H1 (cell line): Measurements from ENCODE around the gene ULK3. TPM values are rescaled to one million over a fixed set of nuclear protein-coding genes. Genes with fewer than 3 reads are reported as not detected.

Source experiments
- POLR2A ChIP-seq, 2 experiments: IDR thresholded peaks; 1 replicate in 1 of 2; 2 replicates in 1 of 2; pipeline ENCODE4 v1.6.1; 2011; ENCODE audit warnings: low read depth in 2 of 2, low read length in 2 of 2, mild to moderate bottlenecking in 2 of 2; ENCODE audit errors: control extremely low read depth in 1 of 2
- SIX5 ChIP-seq: IDR thresholded peaks from 2 replicates; pipeline ENCODE4 v1.6.1; 2011; ENCODE audit warnings: mild to moderate bottlenecking, low read depth, low read length
- TCF12 ChIP-seq: IDR thresholded peaks from 2 replicates; pipeline ENCODE4 v1.6.1; 2011; ENCODE audit warnings: low read depth, mild to moderate bottlenecking, low read length
- polyA plus RNA-seq, 7 experiments: library from polyadenylated mRNA; depleted of rRNA in 3 of 7; stranded (reverse) in 5 of 7; unstranded in 2 of 7; fragments of >200 nt in 5 of 7; fragments of 200-250 nt in 2 of 7; gene quantifications; 1 replicate in 5 of 7; 2 replicates in 1 of 7; 4 replicates in 1 of 7; pipeline versions ENCODE4 v1.2.1 to v1.2.3, GENCODE V29; 2011 to 2013; ENCODE audit warnings: missing spikeins in 2 of 7, mixed read lengths in 2 of 7
- total RNA-seq: library from RNA; stranded (reverse); fragmentation: NEBNext Ultra II Directional; extraction: Animal tissue kit (Norgen Biotek cat#: 25700); gene quantifications from 2 replicates; pipeline ENCODE4 v1.2.1, GENCODE V29; 2021

Gene ULK3
- total and polyA plus RNA-seq, 2 of the 8 experiments (the other 6 are each of a cell fraction or from before 2014, with no cell fraction given), result 27.1 to 34.4 TPM

DNA sequence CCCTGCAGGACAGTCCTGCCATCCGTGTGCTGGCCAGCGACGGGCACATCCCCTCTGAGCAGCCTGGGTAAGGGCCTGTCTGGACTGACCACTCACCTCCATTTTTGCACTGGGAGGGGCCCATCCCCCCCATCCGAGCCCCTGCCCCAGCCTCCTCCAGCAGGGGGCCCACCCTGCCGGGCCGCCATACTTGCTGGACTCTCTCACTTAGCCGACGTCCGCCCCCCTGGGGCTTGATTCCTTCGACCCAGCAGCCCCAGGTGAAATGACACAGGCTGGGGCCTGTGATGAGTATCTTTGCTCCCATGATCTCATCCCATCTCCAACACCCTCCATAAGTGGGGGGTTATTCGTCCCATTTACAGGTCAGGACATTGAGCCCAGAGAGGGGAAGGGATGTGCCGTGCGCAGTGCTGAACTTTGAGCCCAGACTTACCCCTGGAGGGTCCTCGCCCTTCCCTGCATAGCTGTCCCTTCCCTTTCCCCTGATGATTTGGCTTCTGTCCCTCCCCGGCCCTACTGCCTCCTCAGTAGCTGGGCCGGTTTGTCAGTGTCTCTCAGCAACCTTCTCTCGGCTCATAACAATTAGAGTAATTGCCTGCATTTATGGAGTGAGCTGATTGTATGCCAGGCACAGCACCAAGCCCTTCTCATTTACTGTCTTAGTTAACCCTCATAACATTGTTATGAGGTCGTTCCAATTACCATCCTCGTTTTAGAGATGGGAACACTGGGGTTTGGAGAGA, 26.2 kb downstream of the ULK3 start (continued):
- TF ChIP-seq SIX5 (no peak), TCF12 (no peak), POLR2A (IDR thresholded peaks at IDR 0.05; ENCODE audit: control extremely low read depth in 1 of 2, low read depth in 2 of 2, low read length in 2 of 2) (no peak)
